ENCODE data around the gene SWAP70.

Gene SWAP70

DNA sequence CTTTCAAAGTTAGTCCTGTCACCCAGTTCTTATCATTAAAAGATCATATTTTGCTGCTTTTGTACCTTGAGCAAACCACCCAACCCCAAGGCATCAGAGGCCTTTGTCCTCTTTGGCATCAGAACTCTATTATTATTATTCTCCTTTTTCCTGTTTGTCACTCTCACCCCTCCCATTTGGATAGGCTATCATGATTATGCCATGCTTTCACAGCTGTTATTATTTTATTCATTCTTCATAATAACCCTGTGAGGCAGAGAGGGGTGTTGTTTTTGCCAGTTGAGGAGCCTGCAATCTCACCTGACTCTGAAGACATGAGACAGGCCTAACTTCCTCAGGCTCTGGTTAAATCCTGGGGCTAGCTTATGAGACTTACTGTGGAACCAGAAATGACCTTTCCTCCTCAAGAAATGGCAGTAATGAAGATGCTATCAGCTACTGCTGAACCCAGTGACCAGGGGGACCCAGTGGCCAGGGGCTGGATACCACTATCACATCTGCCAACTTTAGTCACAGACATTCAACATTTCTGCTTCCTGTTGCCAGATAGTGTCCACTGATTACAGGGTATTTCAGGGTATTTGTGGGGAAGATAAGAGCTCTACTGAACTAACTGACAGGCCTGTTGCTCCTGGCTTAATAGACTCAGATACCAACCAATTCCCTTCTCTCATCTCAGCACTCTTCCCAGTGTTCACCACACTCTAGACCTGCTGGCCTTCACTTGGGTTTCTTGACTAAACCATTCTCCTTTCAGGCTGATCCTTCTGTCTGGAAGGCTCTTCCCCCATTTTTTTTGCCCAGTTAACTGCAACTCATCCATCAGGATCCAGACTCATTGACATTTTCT, 11.8 kb upstream of the SWAP70 start:
- no peak for DNase-seq (ENCODE audit: low read depth)

DNA sequence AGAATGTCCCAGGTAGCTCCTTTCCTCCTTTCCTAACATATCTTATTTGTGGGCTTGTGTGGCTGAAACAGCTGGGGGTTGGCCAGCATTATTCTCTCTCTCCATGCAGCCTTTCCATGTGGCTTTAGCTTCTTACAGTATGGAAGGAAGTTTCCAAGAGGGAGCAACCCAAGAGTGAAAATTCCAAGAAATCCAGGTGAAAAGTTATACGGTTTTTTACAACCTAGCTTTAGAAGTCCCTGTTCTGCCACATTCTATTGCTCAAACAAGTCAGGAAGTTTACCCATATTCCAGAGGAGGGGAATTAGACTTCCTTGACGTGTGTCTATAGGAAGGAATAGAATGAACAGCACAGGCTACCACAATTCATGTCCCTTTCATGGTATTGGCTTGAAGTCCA, 10.0 kb upstream of the SWAP70 start:
- DNase-seq (ENCODE audit: low read depth): no peak

DNA sequence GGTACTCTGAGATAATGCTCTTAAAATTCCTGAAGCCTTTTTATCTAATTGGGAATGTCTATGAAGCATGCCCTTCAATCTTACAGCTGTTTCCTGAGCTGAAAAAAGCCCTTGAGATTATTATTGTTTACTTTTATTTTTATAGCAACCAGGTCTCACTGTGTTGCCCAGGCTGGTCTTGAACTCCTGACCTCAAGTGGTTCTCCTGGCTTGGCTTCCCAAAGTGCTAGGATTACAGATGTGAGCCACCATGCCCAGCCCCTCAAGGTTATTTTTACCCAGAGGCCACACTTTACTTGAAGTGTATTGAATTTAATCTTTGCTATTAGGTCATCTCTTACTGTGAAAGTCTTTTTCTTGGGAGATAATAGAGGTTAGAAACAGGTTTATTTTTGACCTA, 7.0 kb upstream of the SWAP70 start:
- no peak for DNase-seq (ENCODE audit: low read depth)

DNA sequence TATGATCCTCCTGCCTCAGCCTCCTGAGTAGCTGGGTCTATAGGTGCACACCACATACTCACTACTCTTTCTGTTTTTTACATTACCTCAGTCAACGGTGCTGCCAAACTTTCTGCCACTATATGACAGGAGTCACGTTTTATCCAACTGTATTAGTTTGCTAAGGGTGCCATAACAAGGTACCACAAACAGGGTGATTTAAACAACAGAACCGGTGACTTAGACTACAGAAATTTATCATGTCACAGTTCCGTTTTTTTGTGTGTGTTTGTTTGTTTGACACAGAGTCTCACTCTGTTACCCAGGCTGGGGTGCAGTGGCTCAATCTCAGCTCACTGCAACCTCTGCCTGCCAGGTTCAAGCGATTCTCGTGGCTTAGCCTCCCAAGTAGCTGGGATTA, 6.3 kb upstream of the SWAP70 start:
- DNase-seq (ENCODE audit: low read depth): no peak

DNA sequence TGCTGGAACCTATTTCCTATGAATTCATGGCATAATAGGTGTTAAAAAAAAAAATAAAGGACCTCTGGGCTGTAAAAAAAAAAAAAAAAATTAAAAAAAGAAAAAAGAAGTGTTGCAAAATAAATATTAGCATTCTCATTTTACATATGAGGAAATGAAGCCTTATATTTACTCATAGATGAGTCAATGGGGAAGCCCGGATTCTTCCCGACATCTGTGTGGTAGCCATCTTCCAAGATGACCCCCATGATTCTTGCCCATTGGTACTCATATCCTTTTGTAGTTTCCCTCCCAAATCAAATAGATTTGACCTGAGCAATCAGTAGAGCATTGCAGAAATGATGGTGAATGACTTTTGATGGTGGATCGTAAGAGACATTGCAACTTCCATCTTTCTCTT, 3.0 kb upstream of the SWAP70 start:
- no peak for DNase-seq (ENCODE audit: low read depth)

DNA sequence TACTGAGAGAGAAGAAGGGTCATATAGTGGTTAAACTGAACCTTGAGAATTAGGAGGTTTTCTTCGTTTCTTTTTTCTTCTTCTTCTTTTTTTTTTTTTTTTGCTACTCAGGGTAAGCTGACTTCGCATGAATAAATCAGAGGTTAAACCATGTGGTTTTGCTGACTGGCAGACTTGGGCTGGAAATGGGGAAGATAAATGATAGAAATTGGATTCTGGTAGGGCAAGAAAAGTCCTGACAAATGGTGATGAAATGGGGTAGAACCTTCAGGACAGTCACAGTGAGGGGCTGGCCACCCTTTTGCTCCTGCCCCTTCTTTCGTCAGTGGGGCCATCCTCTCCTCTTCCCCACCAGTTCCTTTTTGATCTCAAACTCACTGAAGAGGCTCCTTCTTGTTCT, 1.6 kb upstream of the SWAP70 start:
- no peak for DNase-seq (ENCODE audit: low read depth)

DNA sequence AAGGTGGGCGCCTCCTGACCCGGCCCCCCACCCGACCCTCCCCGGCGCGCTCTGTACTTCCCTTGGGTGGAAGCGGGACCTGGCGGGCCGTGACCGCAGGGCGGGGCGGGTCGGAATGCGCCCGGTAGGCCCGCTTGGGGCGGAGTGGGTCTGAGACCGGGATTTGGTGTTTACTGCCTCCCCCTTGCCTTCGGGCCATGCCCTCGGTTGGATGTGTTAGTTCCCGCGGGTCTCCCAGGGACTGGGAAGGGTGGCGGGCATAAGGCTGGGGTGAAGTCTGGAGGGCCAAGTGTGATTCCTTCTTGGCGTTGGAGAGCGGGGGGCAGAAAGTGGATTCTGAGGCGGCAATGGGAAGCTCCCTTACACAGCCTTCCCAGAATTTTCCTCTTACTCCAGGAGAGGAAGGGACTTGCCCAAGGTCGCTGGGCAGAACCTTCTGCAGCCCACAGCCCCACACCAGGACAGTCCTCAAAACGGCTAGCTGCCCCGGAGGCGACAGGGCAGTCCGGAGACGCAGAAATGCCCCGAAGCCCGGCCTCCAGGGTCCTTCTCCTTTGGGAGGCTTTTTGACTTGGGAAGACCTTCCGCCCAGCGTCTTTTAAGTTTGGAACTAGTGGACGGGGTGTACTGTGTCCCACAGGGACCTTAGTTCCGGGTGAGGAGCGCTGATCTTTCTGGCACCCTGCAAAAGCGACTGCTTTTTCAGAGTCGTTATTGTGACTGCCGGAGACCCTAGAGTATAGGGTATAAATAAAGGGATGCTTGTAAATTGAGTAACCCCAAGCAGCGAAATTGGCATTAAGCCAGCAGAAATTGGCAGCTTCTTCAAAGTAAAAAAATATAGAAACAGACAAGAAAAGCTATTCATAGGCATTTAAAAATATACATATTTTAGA, 647 bp downstream of the SWAP70 start:
- peak; percentile 9 for DNase-seq (ENCODE audit: low read depth)

DNA sequence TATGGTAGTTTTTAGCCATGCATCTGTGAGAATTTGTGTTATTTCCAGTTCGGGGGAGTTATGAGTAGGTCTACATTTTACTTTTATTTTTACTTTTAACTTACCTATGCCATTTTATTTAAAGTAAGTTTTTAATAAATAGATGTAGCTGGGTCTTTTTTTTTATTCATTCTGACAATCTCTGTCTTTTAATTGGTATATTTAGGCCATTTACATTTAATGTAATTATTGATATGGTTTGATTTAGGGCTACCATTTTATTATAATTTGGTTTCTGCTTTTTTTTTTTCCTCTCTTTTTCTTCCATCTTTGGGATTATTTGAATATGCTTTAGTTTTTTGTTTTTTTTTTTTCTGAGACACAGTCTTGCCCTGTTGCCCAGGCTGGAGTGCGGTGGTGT, 1.9 kb downstream of the SWAP70 start:
- DNase-seq (ENCODE audit: low read depth): no peak

DNA sequence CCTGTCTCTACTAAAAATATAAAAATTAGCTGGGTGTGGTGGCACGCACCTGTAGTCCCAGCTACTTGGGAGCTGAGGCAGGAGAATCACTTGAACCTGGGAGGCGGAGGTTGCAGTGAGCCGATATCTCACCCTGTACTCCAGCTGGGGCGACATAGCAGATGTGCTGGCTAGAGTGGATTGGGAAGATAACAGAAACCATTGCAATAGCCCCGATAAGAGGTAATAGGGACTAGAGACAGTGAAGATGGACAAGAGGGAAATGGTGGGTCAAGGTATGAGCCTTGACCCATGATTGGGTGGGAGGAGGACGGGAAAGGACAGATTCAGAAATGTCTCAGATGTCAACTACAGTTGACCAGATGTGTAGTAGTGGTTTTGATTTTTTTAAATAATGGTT, 6.1 kb downstream of the SWAP70 start:
- DNase-seq (ENCODE audit: low read depth): no peak

DNA sequence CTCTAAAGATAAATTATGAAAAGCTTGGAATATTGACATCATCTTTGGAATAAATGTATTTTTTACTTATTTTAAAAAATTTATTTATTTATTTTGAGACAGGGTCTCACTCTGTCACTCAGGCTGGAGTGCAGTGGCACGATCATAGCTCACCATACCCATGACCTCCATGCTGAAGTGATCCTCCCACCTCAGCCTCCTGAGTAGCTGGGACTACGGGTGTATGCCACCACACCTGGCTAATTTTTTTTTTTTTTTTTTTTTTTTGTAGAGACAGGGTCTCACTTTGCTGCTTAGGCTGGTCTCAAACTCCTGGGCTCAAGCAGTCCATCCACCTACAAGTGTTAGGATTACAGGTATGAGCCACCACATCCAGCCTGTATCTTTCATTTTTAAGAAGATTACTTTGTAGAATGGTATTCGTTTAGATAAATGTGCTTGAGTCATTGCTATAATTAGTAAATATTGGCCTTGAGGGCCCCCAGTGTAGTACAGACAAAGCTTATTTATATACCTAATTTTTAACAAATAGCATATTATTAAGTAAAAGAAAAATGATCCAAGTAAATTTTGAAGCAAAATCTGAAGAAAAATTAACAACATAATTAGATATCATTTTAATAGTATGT, 8.5 kb downstream of the SWAP70 start:
- DNase-seq (ENCODE audit: low read depth): no peak

DNA sequence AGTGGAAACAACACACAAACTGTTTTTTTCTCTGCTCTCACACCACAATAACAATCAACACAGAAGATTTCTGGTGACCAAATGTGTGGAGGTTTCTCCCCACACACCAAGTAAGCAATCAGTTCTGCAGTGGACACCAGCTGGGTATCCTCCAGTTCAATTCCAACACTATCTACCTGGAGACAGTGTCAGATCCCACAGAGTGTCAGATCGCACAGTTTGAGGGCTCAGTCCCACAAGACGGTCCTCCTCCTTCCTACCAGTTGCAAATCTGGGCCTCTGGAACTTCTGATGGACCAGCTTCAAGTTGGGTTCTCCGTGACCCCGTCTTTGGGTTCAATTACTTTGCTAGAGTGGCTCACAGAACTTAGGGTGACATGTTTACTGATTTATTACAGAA, 9.0 kb downstream of the SWAP70 start:
- DNase-seq (ENCODE audit: low read depth): no peak

DNA sequence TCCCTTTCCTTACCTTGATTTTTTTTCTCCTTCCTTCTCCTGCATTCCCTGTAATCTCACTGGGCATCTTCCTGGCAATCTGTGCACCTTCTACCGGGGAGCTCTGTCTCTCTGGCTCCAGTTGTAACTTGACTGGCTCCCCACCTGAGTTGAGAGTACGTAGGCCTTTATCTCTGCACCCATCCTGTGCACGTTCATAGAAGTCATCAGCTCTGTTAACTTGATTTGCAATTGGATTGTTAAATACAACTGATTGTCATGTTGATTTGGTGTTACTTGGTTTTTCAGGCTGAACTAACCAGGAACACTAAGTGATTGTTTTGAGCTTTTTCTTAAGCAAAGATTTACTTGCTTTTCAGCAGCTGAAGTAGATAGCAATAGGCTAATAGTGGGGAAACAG, 11.8 kb downstream of the SWAP70 start:
- DNase-seq (ENCODE audit: low read depth): no peak

DNA sequence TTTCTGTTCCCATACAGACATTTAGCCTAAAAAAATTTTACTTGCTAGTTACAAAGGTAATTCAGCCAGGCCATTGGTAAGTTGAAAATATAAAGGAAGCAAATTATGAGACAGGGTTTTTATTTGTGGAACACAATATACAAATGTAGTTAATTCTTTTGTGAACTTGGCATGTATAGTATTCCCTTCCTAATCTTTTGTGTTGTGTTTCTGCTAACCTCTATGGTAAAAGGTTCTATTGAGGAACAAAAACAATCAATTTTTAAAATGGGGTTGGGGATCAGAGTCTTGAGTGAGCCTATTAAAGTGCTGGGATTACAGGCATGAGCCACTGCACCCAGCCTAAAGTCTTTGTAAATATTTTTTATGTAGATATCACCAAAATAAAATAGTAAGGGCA, 14.1 kb downstream of the SWAP70 start:
- no peak for DNase-seq (ENCODE audit: low read depth)

DNA sequence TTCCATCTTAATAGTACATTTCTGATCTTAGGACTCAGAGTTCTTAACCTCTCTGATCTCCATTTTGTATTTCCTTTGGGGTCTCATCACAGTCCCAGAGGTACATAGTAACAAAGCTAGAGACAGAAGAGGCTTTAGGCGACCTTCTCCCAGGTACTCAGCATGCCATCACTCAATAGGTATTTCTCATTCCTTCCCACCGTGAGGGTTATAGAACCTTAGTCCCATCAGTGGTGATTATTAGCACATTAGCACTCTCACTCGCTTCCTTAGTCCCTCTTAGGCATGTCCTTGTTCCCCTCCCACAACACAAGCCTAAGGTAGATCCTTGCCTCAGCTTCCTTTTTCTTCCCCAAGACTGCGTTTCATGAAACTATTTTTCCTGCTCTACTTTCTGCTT, 14.7 kb downstream of the SWAP70 start:
- DNase-seq (ENCODE audit: low read depth): no peak

DNA sequence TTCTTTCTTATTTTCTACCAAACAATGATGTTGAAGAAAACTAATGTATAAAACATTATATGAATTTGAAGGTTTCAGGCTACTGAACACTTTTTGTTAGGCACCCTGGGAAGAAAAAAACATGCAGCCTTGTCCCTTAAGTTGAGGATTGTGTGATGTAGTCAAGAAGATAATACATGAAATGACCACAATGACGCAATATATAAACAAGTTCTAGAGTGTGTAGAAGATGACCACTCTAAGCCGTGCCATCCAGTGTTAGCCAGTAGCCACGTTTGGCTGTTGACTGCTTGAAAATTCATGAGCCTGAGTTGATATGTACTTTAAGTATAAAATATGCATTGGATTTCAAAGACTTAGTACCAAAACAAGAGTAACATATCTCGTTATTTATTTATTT, 16.2 kb downstream of the SWAP70 start:
- DNase-seq (ENCODE audit: low read depth): no peak

DNA sequence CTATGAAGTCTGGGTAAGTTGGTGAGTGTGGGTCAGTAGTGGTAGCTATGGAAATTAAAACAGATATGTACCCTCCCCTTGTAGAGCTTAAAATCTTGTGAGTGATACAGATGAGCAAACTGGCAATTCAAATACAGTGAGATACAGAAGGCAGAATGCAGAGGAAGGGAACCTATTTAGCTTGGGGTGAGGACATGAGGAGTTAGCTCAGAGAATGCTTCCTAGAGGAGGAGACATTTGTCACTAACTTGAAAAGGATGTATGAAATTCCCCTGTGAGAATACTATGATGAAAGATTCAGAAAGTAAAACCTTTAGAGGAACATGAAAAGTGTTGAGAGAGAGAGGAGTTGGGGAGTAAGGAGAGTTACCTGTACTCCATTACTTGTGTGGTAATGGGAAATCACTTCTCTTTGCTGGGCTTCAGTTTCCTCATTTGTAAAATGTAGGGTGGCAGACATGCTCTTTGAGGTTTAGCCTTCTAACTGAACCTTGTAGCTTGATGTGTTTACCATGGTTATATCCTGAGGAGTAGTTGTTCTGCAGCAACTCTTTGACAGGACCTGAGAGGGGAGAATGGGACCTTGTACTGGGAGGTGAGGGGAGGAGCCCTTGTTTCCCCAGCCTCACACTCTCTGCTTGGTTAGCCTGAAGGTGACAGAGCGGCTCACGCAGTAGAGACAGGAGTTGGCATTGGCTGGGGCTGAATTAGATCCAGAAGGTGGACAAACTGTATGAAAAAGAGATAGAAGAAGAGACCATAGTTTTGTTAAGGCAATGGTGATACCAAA, 17.9 kb downstream of the SWAP70 start:
- no peak for DNase-seq (ENCODE audit: low read depth)

DNA sequence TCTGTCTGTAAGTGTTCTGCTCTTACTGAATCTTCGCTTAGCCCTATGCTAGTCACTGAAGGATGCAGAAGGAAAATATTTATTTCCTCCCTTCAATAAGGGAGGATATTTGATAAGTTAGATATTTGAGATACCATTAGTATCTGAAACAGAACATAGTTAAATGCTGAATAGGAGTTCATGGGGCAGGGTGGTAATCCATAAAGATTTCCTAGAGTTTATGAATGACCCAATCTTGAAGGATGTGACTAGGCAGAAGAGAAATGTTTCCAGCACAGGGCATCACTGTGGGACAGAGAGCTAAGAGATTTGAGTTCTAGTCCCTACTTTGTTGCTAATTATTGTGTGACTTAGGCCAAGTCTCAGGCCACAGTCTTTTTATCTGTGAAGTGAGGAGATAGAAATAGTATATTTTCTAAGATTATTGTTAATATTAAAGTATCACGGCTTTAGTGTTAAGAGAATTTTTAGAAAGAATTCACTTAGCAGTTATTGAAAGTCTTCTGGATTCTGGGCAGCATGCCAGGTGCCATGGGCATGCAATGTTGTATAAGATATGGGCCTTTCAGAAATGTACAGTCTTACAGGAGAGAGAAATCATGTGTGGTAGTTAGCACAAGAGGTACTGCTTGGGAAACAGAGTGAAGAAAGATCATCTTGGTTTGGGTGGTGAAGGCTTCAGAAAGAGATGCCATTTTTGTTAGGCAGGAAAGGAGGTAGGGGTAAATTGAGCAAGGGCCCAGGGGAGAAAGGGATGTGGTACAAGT, 24.0 kb downstream of the SWAP70 start:
- DNase-seq (ENCODE audit: low read depth): no peak

DNA sequence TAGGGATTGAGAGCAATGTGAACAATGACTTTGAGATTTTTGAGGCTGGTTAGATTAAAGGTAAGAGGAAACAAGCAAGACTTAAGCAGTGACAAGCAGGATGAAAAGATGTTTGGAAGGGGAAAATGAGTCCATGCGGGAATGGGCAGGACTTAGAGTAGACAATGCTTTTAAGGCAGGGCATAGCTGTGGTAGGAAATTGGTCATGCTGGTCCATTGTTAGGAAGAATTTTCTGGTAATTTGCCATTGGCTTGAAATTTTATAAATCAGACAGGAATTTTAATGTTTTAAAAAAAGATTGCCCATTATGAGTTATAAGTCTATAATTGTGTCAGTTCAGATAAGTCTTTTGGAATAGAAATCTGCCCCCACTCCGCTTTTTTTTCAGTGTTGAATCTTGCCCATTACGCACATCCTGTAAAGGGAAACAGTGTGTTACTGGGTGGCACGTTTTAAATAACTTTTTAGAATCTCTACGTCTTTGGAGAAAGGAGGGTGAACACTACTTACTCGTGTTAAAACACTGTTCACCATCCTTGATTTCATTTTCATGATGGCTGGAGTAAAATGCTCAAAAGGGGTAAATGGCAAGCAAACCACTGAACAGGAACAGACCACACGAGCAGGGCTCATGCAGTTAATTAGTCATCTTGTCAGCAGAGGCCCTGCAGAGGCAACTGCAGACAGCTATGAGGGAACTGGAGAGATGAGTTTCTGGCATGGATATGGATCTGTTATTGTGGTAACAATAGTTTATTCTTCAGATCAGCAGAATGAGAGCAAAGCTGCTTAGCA, 25.0 kb downstream of the SWAP70 start:
- no peak for DNase-seq (ENCODE audit: low read depth)

DNA sequence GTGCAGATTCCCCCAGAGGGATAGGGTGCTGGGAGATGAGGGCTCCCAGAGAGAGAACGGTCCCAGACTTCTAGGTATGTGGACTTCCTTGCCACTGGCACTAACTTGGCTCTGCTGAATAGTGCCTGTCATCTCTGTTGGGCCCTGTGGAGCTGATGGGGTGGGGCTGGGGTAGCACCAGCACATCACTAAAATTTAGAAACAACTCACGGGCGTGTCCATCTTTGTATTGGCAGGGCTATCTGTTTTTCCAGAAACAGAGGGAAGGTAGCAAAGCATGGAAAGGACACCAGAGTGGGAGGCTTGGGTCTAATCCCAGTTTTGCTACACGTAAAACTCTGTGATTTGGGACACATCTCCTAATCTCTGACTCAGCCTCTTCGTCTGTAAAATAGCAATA, 25.8 kb downstream of the SWAP70 start:
- DNase-seq (ENCODE audit: low read depth): no peak

DNA sequence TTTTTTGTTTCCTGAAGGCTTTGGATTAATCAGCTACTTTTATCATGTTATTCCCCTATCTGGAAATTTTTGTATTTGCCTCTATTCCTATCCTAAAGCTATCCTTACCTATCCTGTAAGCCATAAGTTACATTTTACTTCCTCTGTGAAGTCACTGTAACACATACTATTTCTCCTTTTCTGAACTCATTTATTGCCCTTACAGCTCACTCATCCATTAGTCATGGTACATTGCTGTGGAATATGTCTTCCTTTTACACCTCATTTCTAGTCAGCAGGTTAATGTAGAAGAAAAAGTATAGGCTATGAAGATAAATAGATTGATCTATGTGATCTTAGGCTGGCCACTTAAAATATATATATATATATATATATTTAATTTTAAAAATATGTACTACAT, 28.0 kb downstream of the SWAP70 start:
- DNase-seq (ENCODE audit: low read depth): no peak

Measured in activated T-cell treated with anti-CD3 and anti-CD28 coated beads for 1 hour (primary cell).